ENCODE measurements around the gene IL9R.
"Not testable (repeated sequence)": the region's sequence is repeated elsewhere in the genome, so short reads cannot be mapped to it uniquely, and the experiment has no call there.

The IL9R gene

GRCh38 chrX:155998761-155999510 is 1.4 kb downstream of the IL9R start:
- FAIRE-seq, result no peak

- FAIRE-seq, result not testable (repeated sequence)
These were observed 2.3 kb downstream of the IL9R start for GRCh38 chrX:155999751-156000150.

GRCh38 chrX:156000361-156000926 is 2.9 kb downstream of the IL9R start:
- FAIRE-seq, result no peak

DNA sequence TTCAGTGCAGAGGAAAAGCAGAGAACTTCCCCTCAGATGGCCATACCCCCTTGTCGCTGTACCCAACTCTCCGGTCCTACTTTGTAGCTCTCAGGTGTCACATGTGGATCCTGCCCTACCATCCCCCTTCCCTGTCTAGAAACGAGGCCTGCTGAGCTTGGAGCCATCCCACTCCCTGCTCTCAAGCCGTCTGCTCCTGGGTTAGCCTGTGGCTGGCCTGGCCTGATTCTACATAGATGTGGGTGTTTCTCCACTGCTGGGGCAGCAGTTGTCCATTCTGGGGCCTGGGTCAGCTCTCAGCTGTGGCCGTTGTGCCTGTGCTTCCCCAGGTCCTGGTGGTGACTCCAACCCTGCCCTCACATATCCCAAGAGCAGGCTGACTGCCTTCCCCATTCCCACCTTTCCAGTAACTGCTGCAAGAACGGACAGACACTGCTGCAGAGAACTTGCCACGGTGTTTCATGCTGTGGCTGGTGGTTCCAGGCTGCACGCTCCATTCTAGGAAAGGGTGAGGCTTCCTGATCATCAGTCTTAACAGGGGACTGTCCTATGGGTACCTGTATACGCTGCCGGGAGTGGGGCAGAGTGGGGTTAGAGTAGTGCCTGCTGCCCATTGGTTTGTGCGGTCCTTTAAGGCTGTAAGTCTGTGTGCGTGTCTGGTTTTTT is 3.6 kb downstream of the IL9R start:
- no peak for FAIRE-seq

DNA sequence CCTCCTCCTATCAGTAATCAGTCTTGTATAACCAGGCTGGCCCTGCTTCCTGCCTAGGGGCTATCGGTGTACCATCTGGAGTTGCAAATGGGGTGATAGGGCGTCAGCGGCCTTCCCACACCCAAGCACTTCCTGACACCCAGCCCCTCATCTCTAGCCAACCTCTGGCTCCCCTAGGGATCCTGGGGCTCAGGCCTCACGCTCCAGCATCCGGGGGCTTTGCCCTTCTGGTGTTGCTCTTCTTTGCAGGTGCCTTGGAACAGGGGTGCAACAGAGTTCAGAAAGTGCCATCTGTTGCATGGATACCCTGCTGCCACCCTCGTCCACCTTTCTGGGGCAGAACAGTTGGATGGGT is 4.1 kb downstream of the IL9R start:
- FAIRE-seq, result no peak

- no peak for FAIRE-seq
These were observed 5.0 kb downstream of the IL9R start for GRCh38 chrX:156002507-156002906.

- no peak for FAIRE-seq
These were observed 6.1 kb downstream of the IL9R start for GRCh38 chrX:156003486-156004185.

DNA sequence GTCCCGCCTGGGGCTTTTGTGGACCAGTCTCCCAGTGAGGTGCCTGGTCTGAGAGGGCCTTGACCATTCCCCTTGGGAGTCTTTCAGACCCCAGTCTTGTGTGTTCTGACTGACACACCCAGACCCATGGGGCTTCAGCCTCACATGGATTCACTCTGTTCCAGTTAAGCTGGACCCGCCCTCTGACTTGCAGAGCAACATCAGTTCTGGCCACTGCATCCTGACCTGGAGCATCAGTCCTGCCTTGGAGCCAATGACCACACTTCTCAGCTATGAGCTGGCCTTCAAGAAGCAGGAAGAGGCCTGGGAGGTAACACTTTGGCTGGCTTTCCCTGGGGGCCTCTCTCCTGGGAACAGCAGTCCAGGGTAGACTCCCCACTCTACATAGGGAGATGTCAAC is 6.8 kb downstream of the IL9R start:
- no peak for FAIRE-seq

DNA sequence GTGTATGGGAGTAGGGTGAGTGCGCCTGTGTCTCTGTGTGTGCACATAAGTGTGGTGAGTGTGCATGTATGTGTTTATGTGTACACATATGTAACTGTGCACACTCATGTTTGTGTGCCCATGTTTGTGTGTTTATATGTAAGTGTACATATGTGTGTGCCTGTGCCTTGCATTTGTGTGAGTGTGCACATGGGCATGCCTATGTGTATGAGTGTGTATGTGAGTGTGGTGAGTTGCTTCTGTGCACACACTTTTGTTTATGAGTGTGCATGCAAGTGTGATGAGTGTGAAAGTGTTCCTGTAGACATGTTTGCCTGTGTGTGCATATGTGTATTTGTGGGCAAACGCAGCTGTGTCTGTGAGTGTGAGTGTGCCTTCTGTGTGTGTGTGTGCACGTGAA is 7.2 kb downstream of the IL9R start:
- no peak for FAIRE-seq

DNA sequence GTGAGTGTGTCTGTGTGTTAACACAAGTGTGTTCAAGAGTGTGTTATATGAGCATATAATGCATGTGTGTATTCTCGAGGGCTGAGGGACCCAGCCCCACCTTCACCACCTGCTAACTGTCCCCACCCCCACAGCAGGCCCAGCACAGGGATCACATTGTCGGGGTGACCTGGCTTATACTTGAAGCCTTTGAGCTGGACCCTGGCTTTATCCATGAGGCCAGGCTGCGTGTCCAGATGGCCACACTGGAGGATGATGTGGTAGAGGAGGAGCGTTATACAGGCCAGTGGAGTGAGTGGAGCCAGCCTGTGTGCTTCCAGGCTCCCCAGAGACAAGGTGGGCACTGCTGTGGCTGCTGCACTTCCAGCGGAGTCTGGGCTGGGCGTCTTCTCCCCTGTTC is 7.6 kb downstream of the IL9R start:
- no peak for FAIRE-seq

- not testable (repeated sequence) for FAIRE-seq
These were observed 9.0 kb downstream of the IL9R start for GRCh38 chrX:156006468-156006867.

GRCh38 chrX:156008379-156008778 is 10.9 kb downstream of the IL9R start:
- FAIRE-seq, result not testable (repeated sequence)

- FAIRE-seq, result peak; percentile 99
These were observed 11.4 kb downstream of the IL9R start for GRCh38 chrX:156008915-156009314.

- not testable (repeated sequence) for FAIRE-seq
These were observed 12.2 kb downstream of the IL9R start for GRCh38 chrX:156009691-156010090.

- not testable (repeated sequence) for FAIRE-seq
These were observed 15.9 kb downstream of the IL9R start for GRCh38 chrX:156013286-156013953.

GRCh38 chrX:156019846-156020245 is 22.4 kb downstream of the IL9R start:
- not testable (repeated sequence) for FAIRE-seq

- FAIRE-seq, result not testable (repeated sequence)
These were observed 25.5 kb downstream of the IL9R start for GRCh38 chrX:156023002-156023401.

GRCh38 chrX:156024949-156025492 is 27.5 kb downstream of the IL9R start:
- not testable (repeated sequence) for FAIRE-seq

- not testable (repeated sequence) for FAIRE-seq
These were observed 31.2 kb downstream of the IL9R start for GRCh38 chrX:156028653-156029237.

DNA sequence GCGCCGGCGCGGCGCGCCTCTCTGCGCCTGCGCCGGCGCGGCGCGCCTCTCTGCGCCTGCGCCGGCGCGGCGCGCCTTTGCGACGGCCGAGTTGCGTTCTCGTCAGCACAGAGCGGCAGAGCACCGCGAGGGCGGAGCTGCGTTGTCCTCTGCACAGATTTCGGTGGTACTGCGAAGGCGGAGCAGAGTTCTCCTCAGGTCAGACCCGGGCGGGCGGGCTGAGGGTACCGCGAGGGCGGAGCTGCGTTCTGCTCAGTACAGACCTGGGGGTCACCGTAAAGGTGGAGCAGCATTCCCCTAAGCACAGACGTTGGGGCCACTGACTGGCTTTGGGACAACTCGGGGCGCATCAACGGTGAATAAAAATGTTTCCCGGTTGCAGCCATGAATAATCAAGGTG is 31.8 kb downstream of the IL9R start:
- FAIRE-seq, result not testable (repeated sequence)

DNA sequence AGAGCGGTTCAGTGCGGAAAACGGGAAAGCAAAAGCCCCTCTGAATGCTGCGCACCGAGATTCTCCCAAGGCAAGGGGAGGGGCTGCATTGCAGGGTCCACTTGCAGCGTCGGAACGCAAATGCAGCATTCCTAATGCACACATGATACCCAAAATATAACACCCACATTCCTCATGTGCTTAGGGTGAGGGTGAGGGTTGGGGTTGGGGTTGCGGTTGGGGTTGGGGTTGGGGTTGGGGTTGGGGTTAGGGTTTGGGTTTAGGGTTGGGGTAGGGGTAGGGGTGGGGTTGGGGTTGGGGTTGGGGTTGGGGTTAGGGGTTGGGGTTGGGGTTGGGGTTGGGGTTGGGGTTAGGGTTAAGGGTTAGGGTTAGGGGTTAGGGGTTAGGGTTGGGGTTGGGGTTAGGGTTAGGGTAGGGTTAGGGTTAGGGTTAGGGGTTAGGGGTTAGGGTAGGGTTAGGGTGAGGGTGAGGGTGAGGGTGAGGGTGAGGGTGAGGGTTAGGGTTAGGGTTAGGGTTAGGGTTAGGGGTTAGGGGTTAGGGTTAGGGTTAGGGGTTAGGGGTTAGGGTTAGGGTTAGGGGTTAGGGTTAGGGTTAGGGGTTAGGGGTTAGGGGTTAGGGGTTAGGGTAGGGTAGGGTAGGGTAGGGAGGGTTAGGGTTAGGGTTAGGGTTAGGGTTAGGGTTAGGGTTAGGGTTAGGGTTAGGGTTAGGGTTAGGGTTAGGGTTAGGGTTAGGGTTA is 32.4 kb downstream of the IL9R start:
- FAIRE-seq, result not testable (repeated sequence)

All from colon (tissue), 2 donors.